Measurements from ENCODE around the gene TRIP10. TPM values are rescaled to one million over a fixed set of nuclear protein-coding genes. Genes with fewer than 3 reads are reported as not detected.

Gene TRIP10
- total RNA-seq, 1 donor from 2014 or later = 25.0 TPM

- DNase-seq (ENCODE audit: low read depth in 2 of 2) = no peak
Observed at GRCh38 chr19:6725513-6726231, 13.8 kb upstream of the TRIP10 start.

GRCh38 chr19:6728346-6728745 is 11.1 kb upstream of the TRIP10 start:
- peak in 1 of 2 donors; percentile 49 for DNase-seq (ENCODE audit: low read depth in 2 of 2)

GRCh38 chr19:6729573-6730152 is 9.8 kb upstream of the TRIP10 start:
- no peak for DNase-seq (ENCODE audit: low read depth in 2 of 2)

GRCh38 chr19:6730153-6730804 is 9.2 kb upstream of the TRIP10 start:
- DNase-seq (ENCODE audit: low read depth in 2 of 2) = peak in 1 of 2 donors; percentile 38

GRCh38 chr19:6730941-6731670 is 8.4 kb upstream of the TRIP10 start:
- DNase-seq (ENCODE audit: low read depth in 2 of 2) = no peak

GRCh38 chr19:6731822-6732221 is 7.7 kb upstream of the TRIP10 start:
- no peak for DNase-seq (ENCODE audit: low read depth in 2 of 2)

GRCh38 chr19:6732803-6733337 is 6.6 kb upstream of the TRIP10 start:
- DNase-seq (ENCODE audit: low read depth in 2 of 2) = no peak

GRCh38 chr19:6733338-6734095 is 6.0 kb upstream of the TRIP10 start:
- no peak for DNase-seq (ENCODE audit: low read depth in 2 of 2)

GRCh38 chr19:6734096-6734696 is 5.3 kb upstream of the TRIP10 start:
- DNase-seq (ENCODE audit: low read depth in 2 of 2) = peak in 1 of 2 donors; percentile 74

- peak in 1 of 2 donors; percentile 77 for DNase-seq (ENCODE audit: low read depth in 2 of 2)
Observed at GRCh38 chr19:6735181-6735911, 4.1 kb upstream of the TRIP10 start.

- peak in 1 of 2 donors; percentile 89 for DNase-seq (ENCODE audit: low read depth in 2 of 2)
Observed at GRCh38 chr19:6736169-6736916, 3.1 kb upstream of the TRIP10 start.

- no peak for DNase-seq (ENCODE audit: low read depth in 2 of 2)
Observed at GRCh38 chr19:6736917-6737283, 2.6 kb upstream of the TRIP10 start.

GRCh38 chr19:6737284-6737872 is 2.1 kb upstream of the TRIP10 start, which contains the start of gene GPR108:
Gene GPR108 (minus strand): TSS chr19:6737580. CDS start chr19:6737576, 4 bp downstream.
- DNase-seq (ENCODE audit: low read depth in 2 of 2) = peak in 1 of 2 donors; percentile 100

GRCh38 chr19:6737873-6738786 is 1.4 kb upstream of the TRIP10 start:
- peak; percentile 79 to 100 for DNase-seq (ENCODE audit: low read depth in 2 of 2)

- DNase-seq (ENCODE audit: low read depth in 2 of 2) = peak in 1 of 2 donors; percentile 25
Observed at GRCh38 chr19:6738787-6739389, 592 bp upstream of the TRIP10 start.

GRCh38 chr19:6739883-6740588 is 556 bp downstream of the TRIP10 start:
- peak in 1 of 2 donors; percentile 35 for DNase-seq (ENCODE audit: low read depth in 2 of 2)
